Measurements from ENCODE around the gene ZNF12.

DNA sequence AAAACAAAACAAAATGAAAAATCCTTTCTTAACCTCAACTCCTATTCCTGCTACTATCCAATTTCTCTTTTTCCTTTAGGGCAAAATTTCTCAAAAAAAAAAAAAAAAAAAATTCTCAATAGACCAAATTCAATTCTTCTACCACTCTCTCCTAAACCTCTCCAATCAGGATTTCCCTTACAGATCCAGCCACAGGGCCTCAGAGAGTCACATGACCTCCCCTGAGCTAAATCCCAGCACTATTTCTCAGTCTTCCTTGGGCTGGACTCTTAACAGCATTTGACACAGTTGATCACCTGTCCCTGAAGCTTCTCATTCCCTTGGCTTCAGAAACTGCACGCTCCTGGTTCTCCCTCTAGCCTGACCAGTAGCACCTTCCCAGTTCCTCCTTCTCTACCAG is 4.9 kb downstream of the ZNF12 start:
- TF ChIP-seq, protein P1, sequence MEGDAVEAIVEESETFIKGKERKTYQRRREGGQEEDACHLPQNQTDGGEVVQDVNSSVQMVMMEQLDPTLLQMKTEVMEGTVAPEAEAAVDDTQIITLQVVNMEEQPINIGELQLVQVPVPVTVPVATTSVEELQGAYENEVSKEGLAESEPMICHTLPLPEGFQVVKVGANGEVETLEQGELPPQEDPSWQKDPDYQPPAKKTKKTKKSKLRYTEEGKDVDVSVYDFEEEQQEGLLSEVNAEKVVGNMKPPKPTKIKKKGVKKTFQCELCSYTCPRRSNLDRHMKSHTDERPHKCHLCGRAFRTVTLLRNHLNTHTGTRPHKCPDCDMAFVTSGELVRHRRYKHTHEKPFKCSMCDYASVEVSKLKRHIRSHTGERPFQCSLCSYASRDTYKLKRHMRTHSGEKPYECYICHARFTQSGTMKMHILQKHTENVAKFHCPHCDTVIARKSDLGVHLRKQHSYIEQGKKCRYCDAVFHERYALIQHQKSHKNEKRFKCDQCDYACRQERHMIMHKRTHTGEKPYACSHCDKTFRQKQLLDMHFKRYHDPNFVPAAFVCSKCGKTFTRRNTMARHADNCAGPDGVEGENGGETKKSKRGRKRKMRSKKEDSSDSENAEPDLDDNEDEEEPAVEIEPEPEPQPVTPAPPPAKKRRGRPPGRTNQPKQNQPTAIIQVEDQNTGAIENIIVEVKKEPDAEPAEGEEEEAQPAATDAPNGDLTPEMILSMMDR (conservative IDR thresholded peaks at IDR 0.05) = no peak
- no peak for TF ChIP-seq ZFX (IDR thresholded peaks at IDR 0.05)
